Activated B cell treated with CpG ODN at 0.5 μM for 24 hours (primary cell): ENCODE data around the gene FOCAD. TPM values are rescaled to one million over a fixed set of nuclear protein-coding genes. Genes with fewer than 3 reads are reported as not detected.

Experiments
- ATAC-seq: fragments of 200-7000 bp; cut with Tn5 transposase; one replicate; pipeline ENCODE4 v1.10.0; 2021; ENCODE audit warnings: low read depth, mild to moderate bottlenecking, moderate library complexity
- CTCF ChIA-PET: fragments of 350-600 bp; sonication (Branson Sonifier 250); formaldehyde crosslinking; loops from one replicate; lab custom pipeline; 2021; ENCODE audit warnings: antibody characterized with exemption; lab: Charles Lee
- POLR2A ChIA-PET: fragments of 350-600 bp; sonication (Branson Sonifier 250); formaldehyde crosslinking; loops from one replicate; lab custom pipeline; 2021; ENCODE audit warnings: antibody characterized with exemption; lab: Charles Lee
- DNase-seq: peaks from one replicate; pipeline ENCODE4 v3.0.0; 2022
- H3K27ac Mint-ChIP-seq: one replicate; pipeline ENCODE4 v1.8.0; 2020; ENCODE audit warnings: mixed read lengths
- H3K27me3 Mint-ChIP-seq: one replicate; pipeline ENCODE4 v1.8.0; 2021; ENCODE audit warnings: mixed read lengths
- H3K36me3 Mint-ChIP-seq: one replicate; pipeline ENCODE4 v1.8.0; 2021; ENCODE audit warnings: low read depth, mixed read lengths
- H3K4me1 Mint-ChIP-seq: one replicate; pipeline ENCODE4 v1.8.0; 2021; ENCODE audit warnings: mixed read lengths
- H3K4me3 Mint-ChIP-seq: one replicate; pipeline ENCODE4 v1.8.0; 2020; ENCODE audit warnings: mild to moderate bottlenecking, mixed read lengths
- H3K9me3 Mint-ChIP-seq: one replicate; pipeline ENCODE4 v1.8.0; 2020; ENCODE audit warnings: mixed read lengths
- CTCF ChIP-seq: fragments of 200-600 bp; IDR thresholded peaks from one replicate; pipeline ENCODE4 v1.8.0; 2022; ENCODE audit warnings: antibody characterized with exemption, mild to moderate bottlenecking
- intact Hi-C: fragments of 100-400 bp; cut with micrococcal nuclease; formaldehyde crosslinking; loops from one replicate; pipeline ENCODE4 v1.15.1; 2024
- total RNA-seq: library from RNA; stranded (reverse); gene quantifications from 2 replicates; pipeline ENCODE4 v1.2.3, GENCODE V29; 2022

FOCAD gene
- total RNA-seq, 1 donor from 2014 or later: 11.7 TPM

GRCh38 chr9:20921362-20921761 lies 237.3 kb downstream of the FOCAD start:
- intact Hi-C loops: no loop called here
- DNase-seq (no peak), ATAC-seq (no peak)
- Mint-ChIP-seq H3K4me1 (no peaks in the 10 kb centered on the region), H3K4me3 (no peak overlapping the region), H3K27me3 (no peaks in the 10 kb centered on the region), H3K27ac (no peak overlapping the region), H3K9me3 (no peaks in the 10 kb centered on the region), H3K36me3 (peaks cover 22% of the 10 kb centered on the region)
- CTCF ChIA-PET: no interaction called here
- POLR2A ChIA-PET: no interaction called here
- TF ChIP-seq CTCF: no peak

DNA sequence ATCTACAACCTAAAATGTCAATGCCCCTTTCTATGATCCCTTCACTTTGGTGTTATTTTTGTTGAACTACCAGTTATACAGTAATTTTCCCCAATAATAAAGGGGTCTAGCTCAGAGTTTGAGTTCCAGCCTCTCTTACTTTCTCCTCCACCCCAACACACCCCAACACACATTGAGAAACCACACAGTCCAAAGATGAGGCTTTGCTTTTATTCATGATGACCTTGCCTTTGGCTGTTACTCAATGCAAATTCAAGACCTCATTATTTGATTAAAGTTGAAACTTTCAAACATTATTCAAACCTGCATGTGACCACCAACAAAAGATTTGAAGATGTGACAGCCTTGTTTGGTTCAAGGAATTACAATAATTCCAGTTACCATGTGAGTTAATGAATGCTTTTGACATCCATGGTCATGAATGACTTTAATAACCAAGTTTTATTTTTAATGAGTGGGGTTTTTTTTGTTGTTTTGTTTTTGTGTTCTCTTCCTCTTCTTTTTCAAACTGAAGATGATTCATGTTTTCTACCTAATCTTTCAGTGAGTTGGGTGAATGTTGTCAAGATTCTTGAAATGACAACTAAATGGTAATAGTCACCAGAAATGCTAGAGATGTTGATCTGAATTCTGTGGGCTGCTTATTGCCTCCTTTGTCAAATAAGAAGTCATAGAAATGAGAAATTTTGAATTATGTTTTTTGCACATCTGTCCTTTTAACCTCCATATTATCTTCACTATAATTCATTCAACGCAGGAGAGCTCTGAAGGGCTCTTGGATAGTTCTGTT lies 241.4 kb downstream of the FOCAD start:
- intact Hi-C loops: no loop called here
- H3K27ac Mint-ChIP-seq: no peak overlapping the region
- no peaks in the 10 kb centered on the region for H3K9me3 Mint-ChIP-seq
- no peak for TF ChIP-seq CTCF
- H3K36me3 Mint-ChIP-seq: no peaks in the 10 kb centered on the region
- DNase-seq (no peak), ATAC-seq (no peak)
- H3K4me3 Mint-ChIP-seq: no peak overlapping the region
- ChIA-PET POLR2A (no interaction called here), CTCF (no interaction called here)
- H3K27me3 Mint-ChIP-seq: no peaks in the 10 kb centered on the region
- no peaks in the 10 kb centered on the region for H3K4me1 Mint-ChIP-seq

DNA sequence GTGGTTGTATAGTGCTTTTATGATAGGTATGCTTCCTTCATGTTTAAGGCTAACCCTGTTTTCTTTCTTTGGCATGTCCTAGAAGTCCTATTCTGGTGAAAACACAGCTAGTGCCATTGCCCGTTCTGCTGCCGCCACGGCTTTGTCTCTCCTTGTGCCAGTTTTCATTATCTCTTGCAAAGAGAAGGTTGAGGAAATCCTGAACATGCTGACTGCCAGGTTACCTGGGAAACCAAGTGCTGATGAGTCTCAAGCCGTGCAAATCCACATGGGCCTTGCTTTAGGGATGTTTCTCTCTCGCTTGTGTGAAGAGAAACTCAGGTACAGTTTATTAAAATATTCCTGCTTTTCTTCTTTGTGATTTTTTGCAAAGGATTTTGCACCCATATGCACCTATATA lies 245.2 kb downstream of the FOCAD start:
- ATAC-seq (no peak), DNase-seq (no peak)
- intact Hi-C loops: no loop called here
- Mint-ChIP-seq H3K4me1 (no peaks in the 10 kb centered on the region), H3K27me3 (no peaks in the 10 kb centered on the region), H3K9me3 (no peaks in the 10 kb centered on the region), H3K27ac (no peak overlapping the region), H3K36me3 (peaks cover 7% of the 10 kb centered on the region), H3K4me3 (no peak overlapping the region)
- no peak for TF ChIP-seq CTCF
- POLR2A ChIA-PET: no interaction called here
- CTCF ChIA-PET: interaction anchor here (2.4 kb wide), 1 partner anchor 13 kb away, joined by 9 read pairs; no protein-coding TSS in a partner anchor

DNA sequence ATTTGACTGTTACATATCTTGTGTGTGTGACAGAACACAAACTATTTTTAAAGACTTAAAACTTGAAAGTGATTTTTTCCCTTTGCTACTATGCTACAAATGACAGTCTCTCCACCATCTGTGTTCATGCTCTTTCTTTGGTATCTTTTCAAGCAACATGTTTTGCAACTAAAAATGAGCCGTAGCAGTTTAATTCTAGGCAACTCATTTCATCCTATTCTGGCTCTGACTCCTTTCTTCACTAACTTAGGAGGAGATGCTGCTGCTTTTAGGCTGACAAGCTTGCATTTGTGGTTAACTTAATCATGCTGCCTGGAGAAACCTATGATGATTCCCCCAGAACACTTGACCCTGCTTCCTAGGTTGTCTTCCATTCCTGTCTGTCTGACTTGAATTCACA lies 246.8 kb downstream of the FOCAD start:
- Mint-ChIP-seq H3K9me3 (no peaks in the 10 kb centered on the region), H3K4me3 (no peak overlapping the region), H3K27ac (no peak overlapping the region), H3K4me1 (no peaks in the 10 kb centered on the region), H3K27me3 (no peaks in the 10 kb centered on the region), H3K36me3 (peaks cover 10% of the 10 kb centered on the region)
- ChIA-PET POLR2A (no interaction called here), CTCF (interaction anchor here (1.0 kb wide), 1 partner anchor 10 kb away, joined by 4 read pairs; no protein-coding TSS in a partner anchor)
- ATAC-seq: no peak
- DNase-seq: no peak
- no peak for TF ChIP-seq CTCF
- intact Hi-C loops: no loop called here

- TF ChIP-seq CTCF: no peak
- Mint-ChIP-seq H3K9me3 (no peaks in the 10 kb centered on the region), H3K4me1 (peaks cover 3% of the 10 kb centered on the region), H3K27me3 (no peaks in the 10 kb centered on the region), H3K27ac (no peak overlapping the region), H3K4me3 (no peak overlapping the region), H3K36me3 (peaks cover 7% of the 10 kb centered on the region)
- ChIA-PET CTCF (interaction anchor here (0.7 to 2.8 kb wide), 30 partner anchors 9 to 1476 kb away, joined by 3 to 41 read pairs (median 4); partner anchors contain the start of genes FOCAD and MLLT3), POLR2A (no interaction called here)
- DNase-seq (no peak), ATAC-seq (no peak)
- intact Hi-C loops: loop anchor here (1.0 to 10.0 kb wide), 12 partner anchors 56 to 1476 kb away; no protein-coding TSS in a partner anchor
These were observed 256.6 kb downstream of the FOCAD start for GRCh38 chr9:20940447-20941173.
